ENCODE data around the gene KLHL10. TPM values are rescaled to one million over a fixed set of nuclear protein-coding genes. Genes with fewer than 3 reads are reported as not detected.

KLHL10 gene
- total RNA-seq, 1 experiment from 2014 or later, result not detected

DNA sequence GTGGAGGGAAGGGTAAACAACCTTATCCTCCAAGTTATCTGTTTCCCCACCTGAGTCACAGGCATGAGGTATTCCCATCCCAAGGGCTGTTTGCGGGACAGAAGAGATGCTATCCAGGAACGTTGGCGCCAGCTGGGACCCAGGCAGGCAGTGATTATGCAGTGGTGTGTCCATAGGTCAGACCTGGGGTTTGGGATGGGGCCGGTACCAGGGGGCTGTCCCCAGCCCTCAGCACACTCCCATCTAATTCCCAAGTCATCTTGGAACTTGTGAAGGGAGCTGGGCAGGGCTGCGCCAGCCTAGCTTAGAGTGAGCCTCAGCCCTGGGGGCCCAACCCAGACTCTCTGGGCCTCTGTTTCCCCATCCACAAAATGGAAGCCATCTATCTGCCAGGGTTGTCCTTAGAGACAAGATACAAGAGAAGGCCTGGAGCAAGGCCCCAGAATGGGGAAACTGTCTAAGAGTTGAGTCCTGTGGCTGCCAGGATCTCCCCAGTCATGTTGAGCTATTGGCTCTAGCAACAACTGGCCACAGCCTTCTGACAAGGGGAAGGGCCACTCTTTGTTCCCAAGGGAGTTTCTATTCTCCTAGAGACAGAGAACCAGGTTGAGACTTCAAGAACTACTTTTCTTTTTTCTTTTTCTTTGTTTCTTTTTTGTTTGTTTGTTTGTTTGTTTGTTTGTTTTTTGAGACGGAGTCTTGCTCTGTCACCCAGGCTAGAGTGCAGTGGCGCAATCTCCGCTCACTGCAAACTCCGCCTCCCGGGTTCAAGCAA, 41.3 kb upstream of the KLHL10 start:
- H3K27ac ChIP-seq (ENCODE audit: low read length), result peak overlapping the region; percentile 57; the same call in 1 of the 2 replicates

GRCh38 chr17:41797377-41797776, 40.2 kb upstream of the KLHL10 start:
- ATAC-seq (no peak), DNase-seq (ENCODE audit: low read depth, low spot score) (no peak)
- Histone ChIP-seq H3K27ac (ENCODE audit: low read length) (peak overlapping the region; percentile 25; the same call in 1 of the 2 replicates), H3K27me3 (ENCODE audit: control insufficient read depth, insufficient read depth, low read length) (no peaks in the 10 kb centered on the region), H3K4me3 (ENCODE audit: low read depth in 2 of 2, low read length in 2 of 2) (no peak overlapping the region), H3K4me1 (ENCODE audit: control insufficient read depth, insufficient read depth, low read length) (peaks cover 52% of the 10 kb centered on the region), H3K9me3 (ENCODE audit: control insufficient read depth, insufficient read depth, low read depth, low read length) (no peaks in the 10 kb centered on the region), H3K36me3 (ENCODE audit: control insufficient read depth, insufficient read depth, low read length) (no peaks in the 10 kb centered on the region)
- intact Hi-C loops (cut with micrococcal nuclease; ENCODE audit: unreplicated experiment), result no loop called here
- in situ Hi-C loops (cut with HindIII; ENCODE audit: low pct_unique_long_range_greater_than_20kb, low sequenced_read_pairs), result no loop called here
- ChIA-PET POLR2A (interaction anchor here (0.6 kb wide), 1 partner anchor 49 kb away, joined by 6 read pairs; no protein-coding TSS in a partner anchor), CTCF (interaction anchor here (0.7 to 0.8 kb wide), 2 partner anchors 11 to 57 kb away, joined by 7 to 8 read pairs; partner anchors contain the start of gene JUP)
- no peak for TF ChIP-seq POLR2AphosphoS5 (IDR thresholded peaks at IDR 0.05; ENCODE audit: low read depth, low read length)
- TF ChIP-seq, protein P1, sequence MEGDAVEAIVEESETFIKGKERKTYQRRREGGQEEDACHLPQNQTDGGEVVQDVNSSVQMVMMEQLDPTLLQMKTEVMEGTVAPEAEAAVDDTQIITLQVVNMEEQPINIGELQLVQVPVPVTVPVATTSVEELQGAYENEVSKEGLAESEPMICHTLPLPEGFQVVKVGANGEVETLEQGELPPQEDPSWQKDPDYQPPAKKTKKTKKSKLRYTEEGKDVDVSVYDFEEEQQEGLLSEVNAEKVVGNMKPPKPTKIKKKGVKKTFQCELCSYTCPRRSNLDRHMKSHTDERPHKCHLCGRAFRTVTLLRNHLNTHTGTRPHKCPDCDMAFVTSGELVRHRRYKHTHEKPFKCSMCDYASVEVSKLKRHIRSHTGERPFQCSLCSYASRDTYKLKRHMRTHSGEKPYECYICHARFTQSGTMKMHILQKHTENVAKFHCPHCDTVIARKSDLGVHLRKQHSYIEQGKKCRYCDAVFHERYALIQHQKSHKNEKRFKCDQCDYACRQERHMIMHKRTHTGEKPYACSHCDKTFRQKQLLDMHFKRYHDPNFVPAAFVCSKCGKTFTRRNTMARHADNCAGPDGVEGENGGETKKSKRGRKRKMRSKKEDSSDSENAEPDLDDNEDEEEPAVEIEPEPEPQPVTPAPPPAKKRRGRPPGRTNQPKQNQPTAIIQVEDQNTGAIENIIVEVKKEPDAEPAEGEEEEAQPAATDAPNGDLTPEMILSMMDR (IDR thresholded peaks at IDR 0.05), result no peak
- no peak for TF ChIP-seq TCF7L2 (IDR thresholded peaks at IDR 0.05; ENCODE audit: low read depth, low read length)
- BruUV-seq (replicated peaks), result no TSS peak

More for the DNA sequence above, 41.3 kb upstream of the KLHL10 start:
- no TSS peak for BruUV-seq (replicated peaks)
- H3K36me3 ChIP-seq (ENCODE audit: control insufficient read depth, insufficient read depth, low read length), result no peaks in the 10 kb centered on the region
- DNase-seq (ENCODE audit: low read depth, low spot score), result no peak
- POLR2A ChIA-PET, result interaction anchor here (0.5 to 0.7 kb wide), 2 partner anchors 18 kb away, joined by 3 to 5 read pairs; no protein-coding TSS in a partner anchor
- no peaks in the 10 kb centered on the region for H3K27me3 ChIP-seq (ENCODE audit: control insufficient read depth, insufficient read depth, low read length)
- H3K4me3 ChIP-seq (ENCODE audit: low read depth in 2 of 2, low read length in 2 of 2), result no peak overlapping the region
- CTCF ChIA-PET, result interaction anchor here (0.7 kb wide), 1 partner anchor 59 kb away, joined by 3 read pairs; no protein-coding TSS in a partner anchor
- intact Hi-C loops (cut with micrococcal nuclease; ENCODE audit: unreplicated experiment), result no loop called here
- in situ Hi-C loops (cut with HindIII; ENCODE audit: low pct_unique_long_range_greater_than_20kb, low sequenced_read_pairs), result no loop called here
- peaks cover 54% of the 10 kb centered on the region for H3K4me1 ChIP-seq (ENCODE audit: control insufficient read depth, insufficient read depth, low read length)
- no peak for TF ChIP-seq TCF7L2 (IDR thresholded peaks at IDR 0.05; ENCODE audit: low read depth, low read length)
- TF ChIP-seq, protein P1 (IDR thresholded peaks at IDR 0.05), result no peak
- ATAC-seq, result peak; percentile 14; the same call in 1 of the 2 replicates
- H3K9me3 ChIP-seq (ENCODE audit: control insufficient read depth, insufficient read depth, low read depth, low read length), result no peaks in the 10 kb centered on the region

GRCh38 chr17:41799366-41799765, 38.3 kb upstream of the KLHL10 start:
- peak overlapping the region; percentile 21; the same call in 1 of the 2 replicates for H3K27ac ChIP-seq (ENCODE audit: low read length)
- in situ Hi-C loops (cut with HindIII; ENCODE audit: low pct_unique_long_range_greater_than_20kb, low sequenced_read_pairs), result no loop called here

More at GRCh38 chr17:41799366-41799765, 38.3 kb upstream of the KLHL10 start:
- intact Hi-C loops (cut with micrococcal nuclease; ENCODE audit: unreplicated experiment), result no loop called here
- no peaks in the 10 kb centered on the region for H3K36me3 ChIP-seq (ENCODE audit: control insufficient read depth, insufficient read depth, low read length)
- ATAC-seq (no peak), DNase-seq (ENCODE audit: low read depth, low spot score) (no peak)
- H3K27me3 ChIP-seq (ENCODE audit: control insufficient read depth, insufficient read depth, low read length), result no peaks in the 10 kb centered on the region
- H3K4me1 ChIP-seq (ENCODE audit: control insufficient read depth, insufficient read depth, low read length), result peaks cover 39% of the 10 kb centered on the region
- POLR2A ChIA-PET, result interaction anchor here (0.6 kb wide), 1 partner anchor 321 kb away, joined by 8 read pairs; no protein-coding TSS in a partner anchor
- no peak overlapping the region for H3K4me3 ChIP-seq (ENCODE audit: low read depth in 2 of 2, low read length in 2 of 2)
- no TSS peak for BruUV-seq (replicated peaks)
- TF ChIP-seq, protein P2, sequence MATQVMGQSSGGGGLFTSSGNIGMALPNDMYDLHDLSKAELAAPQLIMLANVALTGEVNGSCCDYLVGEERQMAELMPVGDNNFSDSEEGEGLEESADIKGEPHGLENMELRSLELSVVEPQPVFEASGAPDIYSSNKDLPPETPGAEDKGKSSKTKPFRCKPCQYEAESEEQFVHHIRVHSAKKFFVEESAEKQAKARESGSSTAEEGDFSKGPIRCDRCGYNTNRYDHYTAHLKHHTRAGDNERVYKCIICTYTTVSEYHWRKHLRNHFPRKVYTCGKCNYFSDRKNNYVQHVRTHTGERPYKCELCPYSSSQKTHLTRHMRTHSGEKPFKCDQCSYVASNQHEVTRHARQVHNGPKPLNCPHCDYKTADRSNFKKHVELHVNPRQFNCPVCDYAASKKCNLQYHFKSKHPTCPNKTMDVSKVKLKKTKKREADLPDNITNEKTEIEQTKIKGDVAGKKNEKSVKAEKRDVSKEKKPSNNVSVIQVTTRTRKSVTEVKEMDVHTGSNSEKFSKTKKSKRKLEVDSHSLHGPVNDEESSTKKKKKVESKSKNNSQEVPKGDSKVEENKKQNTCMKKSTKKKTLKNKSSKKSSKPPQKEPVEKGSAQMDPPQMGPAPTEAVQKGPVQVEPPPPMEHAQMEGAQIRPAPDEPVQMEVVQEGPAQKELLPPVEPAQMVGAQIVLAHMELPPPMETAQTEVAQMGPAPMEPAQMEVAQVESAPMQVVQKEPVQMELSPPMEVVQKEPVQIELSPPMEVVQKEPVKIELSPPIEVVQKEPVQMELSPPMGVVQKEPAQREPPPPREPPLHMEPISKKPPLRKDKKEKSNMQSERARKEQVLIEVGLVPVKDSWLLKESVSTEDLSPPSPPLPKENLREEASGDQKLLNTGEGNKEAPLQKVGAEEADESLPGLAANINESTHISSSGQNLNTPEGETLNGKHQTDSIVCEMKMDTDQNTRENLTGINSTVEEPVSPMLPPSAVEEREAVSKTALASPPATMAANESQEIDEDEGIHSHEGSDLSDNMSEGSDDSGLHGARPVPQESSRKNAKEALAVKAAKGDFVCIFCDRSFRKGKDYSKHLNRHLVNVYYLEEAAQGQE (IDR thresholded peaks at IDR 0.05; ENCODE audit: insufficient read depth in 1 of 2, low read depth in 2 of 2, low read length in 1 of 2), result no peak
- TF ChIP-seq, protein P1 (IDR thresholded peaks at IDR 0.05), result no peak
- TF ChIP-seq SIN3A (IDR thresholded peaks at IDR 0.05; ENCODE audit: borderline replicate concordance, insufficient read depth, low read depth, low read length), result no peak
- TF ChIP-seq POLR2AphosphoS5 (IDR thresholded peaks at IDR 0.05; ENCODE audit: low read depth, low read length), result no peak
- TF ChIP-seq TCF7L2 (IDR thresholded peaks at IDR 0.05; ENCODE audit: low read depth, low read length), result no peak
- H3K9me3 ChIP-seq (ENCODE audit: control insufficient read depth, insufficient read depth, low read depth, low read length), result no peaks in the 10 kb centered on the region
- CTCF ChIA-PET, result interaction anchor here (0.6 to 2.2 kb wide), 4 partner anchors 13 to 1600 kb away, joined by 4 to 9 read pairs (median 5); partner anchors contain the start of gene JUP

Data from Panc1 (cell line).